ENCODE measurements around the gene NTF3.

DNA sequence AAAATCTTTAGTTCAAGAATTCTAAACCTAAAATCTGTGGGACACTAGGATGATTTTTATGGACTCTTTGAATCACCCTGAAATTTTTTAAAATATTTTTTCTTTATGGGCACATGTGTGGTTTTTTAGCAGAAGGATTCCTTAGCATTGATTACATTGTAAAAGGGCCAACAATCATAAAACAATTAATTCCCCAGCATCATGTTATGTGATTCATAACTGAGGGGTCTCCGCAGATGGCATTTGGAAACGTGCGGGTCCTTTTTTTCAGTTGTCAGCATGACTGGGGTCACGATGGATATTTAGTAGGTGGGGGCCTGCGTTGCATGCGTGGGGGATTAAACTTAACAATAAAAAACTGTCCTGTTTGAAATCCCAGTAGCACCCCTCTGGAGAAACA, 52.5 kb downstream of the NTF3 start:
- no peak for TF ChIP-seq SPI1 (IDR thresholded peaks at IDR 0.05; ENCODE audit: low read depth, low read length)
- TF ChIP-seq POLR2A (IDR thresholded peaks at IDR 0.05; ENCODE audit: low read depth, low read length), result no peak
- TF ChIP-seq POLR2AphosphoS5 (IDR thresholded peaks at IDR 0.05; ENCODE audit: low read depth, low read length), result no peak
- TF ChIP-seq POU2F2 (IDR thresholded peaks at IDR 0.05; ENCODE audit: low read depth, low read length), result no peak
- TF ChIP-seq TAF1 (IDR thresholded peaks at IDR 0.05; ENCODE audit: low read depth, low read length), result no peak
